ENCODE measurements around the gene PPY.

DNA sequence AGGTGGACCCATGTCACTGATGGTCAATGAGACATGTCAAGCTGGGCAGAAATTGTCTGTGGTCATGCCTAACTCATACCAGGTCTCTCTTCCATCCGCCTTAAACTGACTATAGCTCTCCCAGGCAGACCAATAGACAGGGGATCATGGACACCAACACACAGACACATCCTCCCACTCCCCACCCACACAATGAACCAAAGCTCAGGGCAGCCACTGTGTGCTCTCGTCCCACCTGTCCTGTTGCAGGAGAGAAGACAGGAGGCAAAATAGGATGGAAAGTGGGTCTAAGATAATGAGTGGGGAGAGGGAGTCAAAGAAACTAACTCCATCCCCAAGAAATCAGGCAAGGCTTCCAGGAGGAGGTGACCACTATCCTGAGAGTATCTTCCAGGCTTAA is 8.3 kb upstream of the PPY start:
- no peak for TF ChIP-seq POLR2AphosphoS5 (IDR thresholded peaks at IDR 0.05)
- TF ChIP-seq CTCF (IDR thresholded peaks at IDR 0.05), result no peak
